Osteocyte (in vitro differentiated cells): ENCODE results near the gene DGKG. TPM values are rescaled to one million over a fixed set of nuclear protein-coding genes. Genes with fewer than 3 reads are reported as not detected.

Source experiments
- DNase-seq: peaks from one replicate; pipeline ENCODE4 v3.0.0; 2021; ENCODE audit warnings: mixed read lengths; ENCODE audit not compliant: unreplicated experiment; ENCODE audit errors: extremely low spot score
- H3K27ac Mint-ChIP-seq: one replicate; pipeline ENCODE4 v1.8.0; 2021; ENCODE audit warnings: mild to moderate bottlenecking, mixed read lengths; ENCODE audit not compliant: unreplicated experiment
- H3K27me3 Mint-ChIP-seq: one replicate; pipeline ENCODE4 v1.8.0; 2021; ENCODE audit warnings: mixed read lengths; ENCODE audit not compliant: unreplicated experiment
- H3K36me3 Mint-ChIP-seq: one replicate; pipeline ENCODE4 v1.8.0; 2021; ENCODE audit warnings: mixed read lengths; ENCODE audit not compliant: unreplicated experiment
- H3K4me1 Mint-ChIP-seq: one replicate; pipeline ENCODE4 v1.8.0; 2021; ENCODE audit warnings: mixed read lengths; ENCODE audit not compliant: unreplicated experiment
- H3K4me3 Mint-ChIP-seq: one replicate; pipeline ENCODE4 v1.8.0; 2021; ENCODE audit warnings: mild to moderate bottlenecking, moderate library complexity, mixed read lengths; ENCODE audit not compliant: unreplicated experiment
- H3K9me3 Mint-ChIP-seq: one replicate; pipeline ENCODE4 v1.8.0; 2021; ENCODE audit warnings: mixed read lengths; ENCODE audit not compliant: unreplicated experiment
- total RNA-seq: library from RNA; stranded (reverse); gene quantifications from 2 replicates; pipeline ENCODE4 v1.2.1, GENCODE V29; 2021
- TF ChIP-seq, protein P1 (sequence below): fragments of 200-600 bp; sonication (generic); IDR thresholded peaks from 2 replicates; pipeline ENCODE4 v1.5.0; 2021; ENCODE audit warnings: antibody characterized with exemption, mild to moderate bottlenecking, moderate library complexity

DGKG gene
- total RNA-seq, 1 donor from 2014 or later = not detected

DNA sequence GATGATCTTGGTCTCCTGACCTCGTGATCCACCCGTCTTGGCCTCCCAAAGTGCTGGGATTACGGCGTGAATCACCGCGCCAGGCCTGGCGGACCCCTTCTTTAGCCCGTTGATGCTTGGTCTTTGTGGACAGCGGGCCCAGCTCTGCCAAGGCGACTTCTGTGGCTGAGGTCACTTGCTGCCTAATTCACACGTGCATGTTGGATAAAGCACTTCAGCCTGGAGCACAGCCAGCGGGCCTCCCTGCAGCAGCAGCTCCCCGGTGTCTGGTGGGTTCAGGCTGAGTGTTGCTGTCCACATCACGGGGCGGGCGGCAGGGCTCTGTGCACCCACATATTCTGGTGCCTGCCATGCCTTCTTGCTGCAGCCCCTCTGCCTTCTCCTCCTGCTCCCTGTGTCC, 88.4 kb downstream of the DGKG start:
- no peaks in the 10 kb centered on the region for H3K36me3 Mint-ChIP-seq
- H3K9me3 Mint-ChIP-seq = no peaks in the 10 kb centered on the region
- no peaks in the 10 kb centered on the region for H3K4me1 Mint-ChIP-seq
- TF ChIP-seq, protein P1, sequence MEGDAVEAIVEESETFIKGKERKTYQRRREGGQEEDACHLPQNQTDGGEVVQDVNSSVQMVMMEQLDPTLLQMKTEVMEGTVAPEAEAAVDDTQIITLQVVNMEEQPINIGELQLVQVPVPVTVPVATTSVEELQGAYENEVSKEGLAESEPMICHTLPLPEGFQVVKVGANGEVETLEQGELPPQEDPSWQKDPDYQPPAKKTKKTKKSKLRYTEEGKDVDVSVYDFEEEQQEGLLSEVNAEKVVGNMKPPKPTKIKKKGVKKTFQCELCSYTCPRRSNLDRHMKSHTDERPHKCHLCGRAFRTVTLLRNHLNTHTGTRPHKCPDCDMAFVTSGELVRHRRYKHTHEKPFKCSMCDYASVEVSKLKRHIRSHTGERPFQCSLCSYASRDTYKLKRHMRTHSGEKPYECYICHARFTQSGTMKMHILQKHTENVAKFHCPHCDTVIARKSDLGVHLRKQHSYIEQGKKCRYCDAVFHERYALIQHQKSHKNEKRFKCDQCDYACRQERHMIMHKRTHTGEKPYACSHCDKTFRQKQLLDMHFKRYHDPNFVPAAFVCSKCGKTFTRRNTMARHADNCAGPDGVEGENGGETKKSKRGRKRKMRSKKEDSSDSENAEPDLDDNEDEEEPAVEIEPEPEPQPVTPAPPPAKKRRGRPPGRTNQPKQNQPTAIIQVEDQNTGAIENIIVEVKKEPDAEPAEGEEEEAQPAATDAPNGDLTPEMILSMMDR = no peak
- DNase-seq = no peak
- peaks cover 12% of the 10 kb centered on the region for H3K27me3 Mint-ChIP-seq
- H3K4me3 Mint-ChIP-seq = no peak overlapping the region
- H3K27ac Mint-ChIP-seq = no peak overlapping the region

DNA sequence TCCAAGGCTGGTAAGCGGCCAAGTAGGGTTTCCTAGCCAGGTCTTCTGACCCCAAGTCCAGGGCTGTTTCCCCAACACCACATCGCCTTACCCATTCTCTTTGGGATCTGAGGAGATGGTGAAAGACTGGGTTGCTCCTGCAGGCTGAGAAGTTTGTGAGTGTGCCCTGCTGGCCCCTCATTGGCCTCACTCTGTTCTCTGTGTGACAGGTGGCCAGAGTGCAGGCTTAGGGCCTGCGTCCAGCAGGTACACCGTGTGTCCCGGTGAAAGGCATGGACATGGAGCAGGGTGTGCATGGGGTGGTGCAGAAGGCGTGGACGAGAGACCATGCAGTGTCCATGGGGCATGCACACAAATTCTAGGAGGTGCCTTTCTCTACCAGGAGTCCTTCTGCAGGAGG, 91.3 kb downstream of the DGKG start:
- Mint-ChIP-seq H3K36me3 (no peaks in the 10 kb centered on the region), H3K4me1 (no peaks in the 10 kb centered on the region), H3K27me3 (peaks cover 16% of the 10 kb centered on the region), H3K4me3 (no peak overlapping the region), H3K27ac (no peak overlapping the region), H3K9me3 (no peaks in the 10 kb centered on the region)
- no peak for DNase-seq
- TF ChIP-seq, protein P1 = no peak

DNA sequence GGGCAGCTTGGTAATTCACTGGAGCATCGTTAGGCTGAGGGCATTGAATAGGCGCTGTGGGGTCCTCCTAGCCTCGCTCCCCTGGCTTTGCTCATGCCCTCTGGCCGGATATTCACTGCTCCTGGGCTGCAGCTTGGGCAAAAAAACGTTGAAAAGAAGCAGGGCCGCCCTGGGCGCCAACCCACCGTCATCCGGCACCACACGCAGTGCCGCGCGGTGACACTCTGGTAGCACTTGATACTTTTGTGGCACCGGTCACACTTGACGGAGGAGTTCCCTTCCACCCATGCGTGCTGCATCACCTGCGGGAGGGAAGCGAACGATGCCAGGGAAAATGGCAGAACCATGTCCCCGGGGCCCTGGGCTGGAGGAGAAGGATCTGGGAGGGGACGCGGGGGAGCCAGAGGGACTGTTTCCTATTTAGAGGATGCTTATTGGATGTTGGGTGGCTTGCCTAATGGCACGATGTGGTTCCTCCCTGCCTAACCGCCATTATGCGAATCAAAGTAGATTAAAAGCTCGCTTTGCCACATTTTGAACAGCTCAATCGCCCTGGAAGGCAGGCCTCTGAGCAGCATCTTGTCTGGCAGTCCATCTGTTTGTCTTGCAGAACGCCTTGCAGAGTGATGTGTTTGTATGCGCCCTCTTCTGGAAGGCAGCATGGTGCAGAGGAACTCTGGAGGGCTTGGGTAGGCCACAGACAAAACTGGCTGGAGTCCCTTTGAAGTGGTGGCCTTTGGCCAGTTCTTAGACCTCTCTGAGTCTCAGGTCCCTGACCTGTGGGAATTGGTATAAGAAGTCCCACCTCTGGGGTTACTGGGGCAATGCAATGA, 93.2 kb downstream of the DGKG start:
- Mint-ChIP-seq H3K4me3 (no peak overlapping the region), H3K36me3 (no peaks in the 10 kb centered on the region), H3K27me3 (peaks cover 16% of the 10 kb centered on the region), H3K27ac (no peak overlapping the region), H3K4me1 (no peaks in the 10 kb centered on the region), H3K9me3 (no peaks in the 10 kb centered on the region)
- TF ChIP-seq, protein P1 = peak; percentile 49
- no peak for DNase-seq

DNA sequence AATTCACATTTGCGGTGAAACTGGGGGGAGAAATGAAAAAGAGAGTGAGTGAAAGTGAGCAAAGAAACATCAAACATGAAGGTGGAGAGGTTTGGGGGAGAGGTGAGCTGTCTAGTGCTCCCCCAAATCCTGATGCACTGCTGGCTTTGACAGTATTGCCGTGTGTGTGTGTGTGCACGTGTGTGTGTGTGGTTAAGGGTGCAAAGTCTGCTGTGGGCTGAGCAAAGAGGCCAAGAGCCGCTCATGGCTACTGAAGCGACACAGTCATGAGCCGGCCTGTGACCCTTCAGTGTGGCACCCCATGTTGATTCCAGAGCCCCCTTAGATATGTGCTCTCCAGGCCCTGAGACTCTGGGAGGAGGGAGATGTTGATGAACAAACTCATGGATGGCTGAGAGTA, 94.3 kb downstream of the DGKG start:
- Mint-ChIP-seq H3K4me1 (no peaks in the 10 kb centered on the region), H3K36me3 (no peaks in the 10 kb centered on the region), H3K27ac (no peak overlapping the region), H3K4me3 (no peak overlapping the region), H3K9me3 (no peaks in the 10 kb centered on the region), H3K27me3 (peaks cover 16% of the 10 kb centered on the region)
- no peak for DNase-seq
- TF ChIP-seq, protein P1 = no peak

DNA sequence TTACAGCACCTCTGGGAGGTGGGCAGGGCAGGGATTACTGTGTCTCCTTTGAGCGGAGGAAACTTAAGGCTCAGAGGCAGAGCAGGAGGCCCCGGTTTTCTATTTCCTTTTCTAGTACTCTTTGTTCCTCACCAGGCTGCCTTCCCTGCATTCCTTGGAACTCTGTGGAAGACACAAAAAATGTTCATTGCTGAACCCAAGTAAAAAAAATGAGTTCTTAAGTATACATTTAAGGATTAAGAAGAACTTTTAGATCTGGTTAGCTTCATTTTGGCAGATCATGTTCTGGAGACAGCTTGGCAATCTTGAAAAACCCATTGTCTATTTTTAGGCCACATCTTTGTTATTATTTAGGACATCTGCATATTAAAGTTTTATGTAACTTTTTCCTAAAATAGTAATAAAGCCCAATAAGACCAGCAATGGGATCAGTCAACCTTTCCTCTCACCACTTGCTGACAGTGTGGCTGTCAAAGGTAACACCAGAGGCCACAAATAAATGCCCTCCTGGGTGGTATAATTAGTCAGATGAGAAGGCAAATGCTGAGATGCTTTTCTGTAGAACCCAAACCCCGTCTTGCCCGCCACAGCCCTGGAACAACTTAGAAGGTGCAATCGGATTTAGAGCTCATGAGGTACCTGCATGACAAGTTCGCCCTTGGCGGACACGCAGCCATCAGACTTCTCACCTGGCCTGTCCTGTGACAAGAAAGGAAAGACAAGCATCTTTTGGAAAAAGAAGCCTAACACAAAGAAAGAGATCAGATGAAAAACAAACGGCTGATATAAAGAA, 97.2 kb downstream of the DGKG start:
- no peak for DNase-seq
- Mint-ChIP-seq H3K27ac (no peak overlapping the region), H3K9me3 (no peaks in the 10 kb centered on the region), H3K36me3 (no peaks in the 10 kb centered on the region), H3K27me3 (peaks cover 13% of the 10 kb centered on the region), H3K4me1 (no peaks in the 10 kb centered on the region), H3K4me3 (no peak overlapping the region)
- TF ChIP-seq, protein P1 = no peak
